GM12878 (cell line): ENCODE measurements around the gene ANKRD13D. TPM values are rescaled to one million over a fixed set of nuclear protein-coding genes. Genes with fewer than 3 reads are reported as not detected.

ENCODE experiments used
- BCL3 ChIP-seq: IDR thresholded peaks from 2 replicates; pipeline ENCODE4 v1.6.1; 2011; ENCODE audit warnings: borderline replicate concordance, low read depth, mild to moderate bottlenecking, moderate library complexity, low read length; ENCODE audit not compliant: insufficient read depth, poor library complexity, severe bottlenecking
- CBX5 ChIP-seq: sonication (generic); IDR thresholded peaks from 2 replicates; pipeline ENCODE4 v1.6.1; 2016; ENCODE audit warnings: low read depth, moderate library complexity, mild to moderate bottlenecking, inconsistent platforms
- CHD1 ChIP-seq: IDR thresholded peaks from 2 replicates; pipeline ENCODE4 v1.6.1; 2012; ENCODE audit warnings: low read depth, low read length, improper control_type of control experiment
- CTCF ChIP-seq, 3 experiments: IDR thresholded peaks in 2 of 3; conservative IDR thresholded peaks in 1 of 3; 2 replicates each; pipeline ENCODE4 v1.5.1; 2011; ENCODE audit warnings: low read depth in 3 of 3, low read length in 3 of 3, mild to moderate bottlenecking in 3 of 3, control low read depth in 2 of 3, moderate library complexity in 2 of 3, inconsistent platforms in 1 of 3, mixed read lengths in 1 of 3; ENCODE audit not compliant: control insufficient read depth in 2 of 3, insufficient read depth in 1 of 3; ENCODE audit errors: extremely low read depth in 1 of 3
- GATAD2B ChIP-seq: fragments of 450-650 bp; conservative IDR thresholded peaks from 2 replicates; pipeline ENCODE4 v1.6.1; 2017; ENCODE audit warnings: low read depth, mild to moderate bottlenecking, moderate library complexity
- HDGF ChIP-seq: fragments of 450-650 bp; IDR thresholded peaks from 2 replicates; pipeline ENCODE4 v1.6.1; 2016; ENCODE audit warnings: antibody characterized with exemption
- IRF5 ChIP-seq: fragments of 450-650 bp; IDR thresholded peaks from 2 replicates; pipeline ENCODE4 v1.6.1; 2017; ENCODE audit warnings: borderline replicate concordance
- KAT2A ChIP-seq: conservative IDR thresholded peaks from 2 replicates; pipeline ENCODE4 v1.6.1; 2011; ENCODE audit warnings: low read depth, low read length; ENCODE audit not compliant: control insufficient read depth
- MYC ChIP-seq: IDR thresholded peaks from 2 replicates; pipeline ENCODE4 v1.6.1; 2011; ENCODE audit warnings: mild to moderate bottlenecking, low read length, moderate library complexity, inconsistent platforms; ENCODE audit not compliant: insufficient read depth, insufficient replicate concordance, insufficient read length, severe bottlenecking
- NFIC ChIP-seq: IDR thresholded peaks from 2 replicates; pipeline ENCODE4 v1.6.1; 2012; ENCODE audit warnings: low read depth, mild to moderate bottlenecking, inconsistent platforms, low read length, moderate library complexity
- REST ChIP-seq: IDR thresholded peaks from 2 replicates; pipeline ENCODE4 v1.6.1; 2012; ENCODE audit warnings: mild to moderate bottlenecking, low read depth, low read length
- SREBF1 ChIP-seq: IDR thresholded peaks from 2 replicates; pipeline ENCODE4 v1.6.1; 2012; ENCODE audit warnings: mild to moderate bottlenecking, low read length
- SUPT20H ChIP-seq: IDR thresholded peaks from 2 replicates; pipeline ENCODE4 v1.6.1; 2011; ENCODE audit warnings: low read depth, mild to moderate bottlenecking, low read length, moderate library complexity, borderline replicate concordance; ENCODE audit not compliant: control insufficient read depth
- ZNF687 ChIP-seq: fragments of 450-650 bp; IDR thresholded peaks from 2 replicates; pipeline ENCODE4 v1.6.1; 2017; ENCODE audit warnings: mild to moderate bottlenecking, moderate library complexity
- polyA plus RNA-seq, 11 experiments: library from polyadenylated mRNA; depleted of rRNA in 4 of 11; unstranded in 6 of 11; stranded (reverse) in 5 of 11; fragments of >200 nt; fragmentation: Nextera tagmentation in 4 of 11; fragmentation: Illumina TruSeq in 1 of 11; extraction: Ambion mirVana in 4 of 11; extraction: Trizol in 1 of 11; gene quantifications; 1 replicate in 1 of 11; 2 replicates in 10 of 11; pipeline versions ENCODE4 v1.2.1 to v1.2.3, GENCODE V29; 2011 to 2016; ENCODE audit warnings: inconsistent platforms in 2 of 11, missing spikeins in 2 of 11, low read depth in 1 of 11
- total RNA-seq, 4 experiments: library from RNA; depleted of rRNA in 3 of 4; stranded (reverse); fragments of >200 nt in 3 of 4; fragmentation: Illumina TruSeq in 1 of 4; extraction: Trizol in 1 of 4; gene quantifications; 2 replicates each; pipeline versions ENCODE4 v1.2.1 to v1.2.3, GENCODE V29; 2013 to 2021

The ANKRD13D gene
- total and polyA plus RNA-seq, 10 of the 15 experiments (the other 5 are each of a cell fraction or from before 2014, with no cell fraction given) = 2.0 to 56.2 (median 21.4) TPM

GRCh38 chr11:67268081-67268961 is 20.8 kb upstream of the ANKRD13D start (continued):
- no peak for TF ChIP-seq IRF5
- TF ChIP-seq CTCF (IDR thresholded peaks at IDR 0.05 in 2 of 3, conservative IDR thresholded peaks at IDR 0.05 in 1 of 3; ENCODE audit: control insufficient read depth in 2 of 3, extremely low read depth in 1 of 3, insufficient read depth in 1 of 3, low read depth in 3 of 3, low read length in 3 of 3) = no peak
- TF ChIP-seq BCL3 = peak; percentile 53
- no peak for TF ChIP-seq HDGF
- no peak for TF ChIP-seq SUPT20H
- no peak for TF ChIP-seq SREBF1
- no peak for TF ChIP-seq KAT2A
- TF ChIP-seq GATAD2B = 0 out of 2 replicates have a peak, but pooled peaks have one; percentile 30
- TF ChIP-seq ZNF687 = peak; percentile 70
- TF ChIP-seq CHD1 = 0 out of 2 replicates have a peak, but pooled peaks have one; percentile 58
- TF ChIP-seq MYC = no peak
- TF ChIP-seq CBX5 = no peak
- no peak for TF ChIP-seq REST
- TF ChIP-seq NFIC = no peak
